GM23248 (cell line): ENCODE measurements around the gene ACTR5.

Source experiments
- EZH2 ChIP-seq: fragments of 200-600 bp; sonication (generic); IDR thresholded peaks from 2 replicates; pipeline ENCODE4 v1.6.1; 2018; ENCODE audit warnings: antibody characterized with exemption, mild to moderate bottlenecking; ENCODE audit not compliant: insufficient read depth, poor library complexity, severe bottlenecking
- EZH2phosphoT487 ChIP-seq: fragments of 200-600 bp; sonication (generic); IDR thresholded peaks from 2 replicates; pipeline ENCODE4 v1.6.1; 2018; ENCODE audit warnings: antibody characterized with exemption, moderate library complexity, mild to moderate bottlenecking, low read depth; ENCODE audit not compliant: insufficient read depth

DNA sequence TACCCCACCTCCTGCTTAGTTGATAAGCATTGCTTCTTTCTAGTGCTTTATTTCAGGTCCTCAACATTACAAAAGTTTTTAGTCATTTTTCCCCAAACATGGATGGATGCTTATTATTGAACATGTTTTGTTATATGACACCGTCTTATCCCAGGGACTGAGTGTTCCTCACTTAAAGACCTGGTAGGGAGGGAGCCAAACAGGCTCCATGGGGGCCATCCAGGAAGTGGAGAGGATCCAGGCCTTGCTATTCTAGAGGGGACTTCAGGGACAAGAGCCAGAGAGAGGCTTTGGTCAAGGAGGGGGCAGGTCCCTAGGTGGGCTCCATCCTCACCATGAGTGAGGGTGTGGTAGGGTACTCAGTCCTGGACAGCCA lies 16.5 kb upstream of the ACTR5 start:
- TF ChIP-seq EZH2 (no peak), EZH2phosphoT487 (no peak)
